GM12875 (cell line): ENCODE measurements around the gene NUBPL.
A peak's percentile ranks its signal among the peaks of the same experiment; 100 is the strongest.

Experiments used
- H3K4me3 ChIP-seq: one replicate; pipeline ENCODE4 v1.5.1; 2011; ENCODE audit warnings: low read depth, low read length, control low read depth
- TF ChIP-seq, protein P1 (sequence below): IDR thresholded peaks from 2 replicates; pipeline ENCODE4 v1.5.1; 2011; ENCODE audit warnings: low read depth, mild to moderate bottlenecking, control low read depth, inconsistent platforms, low read length, moderate library complexity, borderline replicate concordance; ENCODE audit not compliant: insufficient read depth

The NUBPL gene

DNA sequence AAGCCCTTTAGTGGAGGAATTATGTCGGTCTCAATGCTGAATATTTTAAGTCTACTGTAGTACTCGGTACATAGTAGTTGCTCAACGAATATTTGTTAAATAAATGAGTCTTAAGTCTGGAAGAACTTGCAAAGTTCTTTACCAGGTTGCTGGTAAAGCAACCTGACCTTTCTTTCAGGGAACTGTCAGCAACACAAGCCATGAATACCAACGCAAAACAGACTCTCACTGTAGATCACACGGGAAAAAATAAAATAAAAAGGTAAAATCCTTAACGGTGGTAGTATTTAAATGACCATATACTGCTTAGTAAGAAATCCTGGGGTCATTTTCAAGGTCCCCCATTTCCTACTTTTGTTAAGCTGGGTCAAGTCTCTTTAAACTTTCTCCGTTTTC, 447 bp upstream of the NUBPL start:
- H3K4me3 ChIP-seq = peak overlapping the region; percentile 61
- TF ChIP-seq, protein P1, sequence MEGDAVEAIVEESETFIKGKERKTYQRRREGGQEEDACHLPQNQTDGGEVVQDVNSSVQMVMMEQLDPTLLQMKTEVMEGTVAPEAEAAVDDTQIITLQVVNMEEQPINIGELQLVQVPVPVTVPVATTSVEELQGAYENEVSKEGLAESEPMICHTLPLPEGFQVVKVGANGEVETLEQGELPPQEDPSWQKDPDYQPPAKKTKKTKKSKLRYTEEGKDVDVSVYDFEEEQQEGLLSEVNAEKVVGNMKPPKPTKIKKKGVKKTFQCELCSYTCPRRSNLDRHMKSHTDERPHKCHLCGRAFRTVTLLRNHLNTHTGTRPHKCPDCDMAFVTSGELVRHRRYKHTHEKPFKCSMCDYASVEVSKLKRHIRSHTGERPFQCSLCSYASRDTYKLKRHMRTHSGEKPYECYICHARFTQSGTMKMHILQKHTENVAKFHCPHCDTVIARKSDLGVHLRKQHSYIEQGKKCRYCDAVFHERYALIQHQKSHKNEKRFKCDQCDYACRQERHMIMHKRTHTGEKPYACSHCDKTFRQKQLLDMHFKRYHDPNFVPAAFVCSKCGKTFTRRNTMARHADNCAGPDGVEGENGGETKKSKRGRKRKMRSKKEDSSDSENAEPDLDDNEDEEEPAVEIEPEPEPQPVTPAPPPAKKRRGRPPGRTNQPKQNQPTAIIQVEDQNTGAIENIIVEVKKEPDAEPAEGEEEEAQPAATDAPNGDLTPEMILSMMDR = no peak

DNA sequence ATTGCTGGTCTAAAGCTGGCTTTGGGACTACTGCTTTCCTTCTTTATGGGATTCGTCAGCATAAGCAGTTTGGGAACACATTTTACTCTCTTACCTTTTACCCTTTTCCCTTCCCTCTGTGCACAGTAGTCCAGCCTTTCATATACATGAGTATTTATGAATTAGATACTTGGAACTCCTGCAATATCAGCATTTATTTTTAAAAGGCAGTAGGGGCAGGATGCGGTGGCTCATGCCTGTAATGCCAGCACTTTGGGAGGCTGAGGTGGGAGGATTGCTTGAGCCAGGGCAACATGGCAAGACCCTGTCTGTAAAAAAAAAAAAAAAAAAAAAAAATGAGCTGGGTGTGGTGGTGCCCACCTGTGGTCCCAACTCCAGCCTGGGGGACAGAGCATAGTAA, 3.0 kb downstream of the NUBPL start:
- TF ChIP-seq, protein P1 = no peak
- no peak overlapping the region for H3K4me3 ChIP-seq

DNA sequence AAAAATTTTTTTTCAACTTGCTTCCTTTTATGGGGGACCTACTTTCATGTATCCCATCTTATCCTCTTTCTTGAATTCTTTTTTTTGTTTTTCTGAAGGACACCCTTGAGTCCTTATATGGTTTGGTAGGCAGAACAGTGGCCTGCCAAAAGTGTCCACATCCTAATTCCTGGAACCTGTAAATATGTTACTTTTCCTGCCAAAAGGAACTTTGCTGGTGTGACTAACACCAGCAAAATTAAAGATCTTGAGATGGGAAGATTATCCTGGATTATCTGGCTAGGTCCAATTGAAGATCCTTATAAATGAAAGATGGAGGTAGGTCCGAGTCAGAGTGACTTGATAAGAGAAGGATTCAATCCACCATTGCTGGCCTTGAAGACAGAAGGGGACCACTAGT, 5.3 kb downstream of the NUBPL start:
- TF ChIP-seq, protein P1 = no peak

DNA sequence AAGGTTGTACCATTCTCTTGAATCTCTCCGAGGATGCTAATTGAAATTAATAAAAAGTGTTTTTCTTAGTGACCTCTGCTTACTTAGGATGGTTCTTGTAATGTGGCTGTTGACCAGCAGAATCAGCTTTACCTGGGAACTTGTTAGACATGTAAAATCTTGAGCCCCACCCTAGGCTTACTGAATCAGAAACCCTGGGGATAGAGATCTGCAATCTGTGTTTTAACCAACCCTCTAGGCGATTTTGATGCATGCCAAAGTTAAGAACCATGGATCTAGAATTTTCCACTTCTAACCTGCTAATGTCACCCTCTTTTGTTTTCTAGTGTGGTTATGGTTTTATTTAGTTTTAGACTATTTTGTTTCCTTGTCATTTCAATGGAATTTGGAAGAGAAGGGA, 6.5 kb downstream of the NUBPL start:
- H3K4me3 ChIP-seq = no peak overlapping the region
- TF ChIP-seq, protein P1 = no peak

More for the DNA sequence above, 5.3 kb downstream of the NUBPL start:
- H3K4me3 ChIP-seq = no peak overlapping the region

DNA sequence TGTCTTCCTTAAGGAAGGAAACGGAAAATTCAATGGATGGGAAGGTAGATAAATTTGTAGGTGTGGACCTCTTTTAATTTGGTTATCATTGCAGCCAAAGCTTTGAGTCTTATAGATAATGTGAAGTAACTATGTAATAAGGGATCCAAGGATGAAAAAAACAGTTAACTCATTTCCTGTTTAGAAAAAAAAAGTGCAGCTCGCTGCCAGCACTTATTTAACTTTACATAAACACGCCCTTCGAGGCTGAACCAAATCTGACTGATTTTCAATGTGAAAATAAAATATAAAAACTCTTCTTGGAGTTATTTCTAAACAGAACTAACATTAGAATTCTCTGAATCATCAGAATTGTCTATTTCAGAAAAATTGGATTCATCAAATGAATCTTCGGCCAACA, 7.0 kb downstream of the NUBPL start:
- no peak overlapping the region for H3K4me3 ChIP-seq
- TF ChIP-seq, protein P1 = no peak

DNA sequence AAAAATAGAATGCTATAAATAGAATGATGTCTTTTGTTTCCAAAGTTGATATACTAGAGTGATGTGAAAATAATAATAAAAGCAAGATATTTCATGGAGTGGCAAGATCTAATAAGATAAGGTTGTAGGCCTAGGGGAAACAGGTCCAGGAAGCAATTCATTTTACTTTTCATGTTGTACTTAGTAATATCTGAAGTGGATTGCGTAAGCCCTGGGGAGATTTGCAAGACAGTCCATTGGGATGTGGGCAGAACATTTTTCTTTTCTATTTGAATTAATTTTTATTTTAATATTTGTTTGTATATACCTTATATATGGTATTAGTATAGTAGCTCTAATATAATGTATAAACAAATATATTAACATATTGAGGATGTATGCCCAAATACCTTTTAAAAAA, 7.5 kb downstream of the NUBPL start:
- H3K4me3 ChIP-seq = no peak overlapping the region
- TF ChIP-seq, protein P1 = no peak

DNA sequence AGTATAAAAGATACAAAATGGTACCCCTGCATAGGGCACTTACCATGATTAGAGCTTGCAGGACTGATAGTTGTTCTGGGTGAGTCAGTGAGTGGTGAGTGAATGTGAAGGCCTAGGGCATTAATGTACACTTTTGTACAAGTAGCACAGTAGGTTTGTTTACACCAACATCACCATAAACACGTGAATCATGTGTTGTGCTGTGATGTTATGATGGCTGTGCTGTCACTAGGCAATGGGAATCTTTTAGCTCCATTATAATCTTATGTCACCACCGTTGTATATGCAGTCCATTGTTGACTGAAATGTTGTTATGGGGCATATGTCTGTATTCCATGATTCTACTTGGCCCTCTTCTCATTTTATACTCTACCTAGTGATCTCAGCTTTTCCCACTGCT, 11.8 kb downstream of the NUBPL start:
- TF ChIP-seq, protein P1 = no peak
- H3K4me3 ChIP-seq = no peak overlapping the region
